HG02938 (cell line): ENCODE results near the gene MOSMO.

Experiments used
- ATAC-seq: cut with Tn5 transposase; IDR thresholded peaks from one replicate; pipeline ENCODE4 v1.9.1; 2021; ENCODE audit warnings: mild to moderate bottlenecking, moderate library complexity; ENCODE audit not compliant: unreplicated experiment

Gene MOSMO

GRCh38 chr16:22132801-22133200 is 124.9 kb downstream of the MOSMO start:
- ATAC-seq, result no peak
